Left hindlimb (tissue), 1 donor: ENCODE data around the gene SNAPC4.
"Not testable (repeated sequence)": the region's sequence is repeated elsewhere in the genome, so short reads cannot be mapped to it uniquely, and the experiment has no call there.

Source experiments
- DNase-seq: peaks from one replicate; pipeline ENCODE4 v3.0.0-alpha.2; 2018

Gene SNAPC4

GRCh38 chr9:136352682-136353081 is 47.3 kb downstream of the SNAPC4 start:
- DNase-seq = no peak

GRCh38 chr9:136351868-136352267 is 48.1 kb downstream of the SNAPC4 start:
- not testable (repeated sequence) for DNase-seq

- no peak for DNase-seq
These were observed 48.6 kb downstream of the SNAPC4 start for GRCh38 chr9:136351252-136351800.
